Measurements from ENCODE around the gene RIMBP2.

Gene RIMBP2

DNA sequence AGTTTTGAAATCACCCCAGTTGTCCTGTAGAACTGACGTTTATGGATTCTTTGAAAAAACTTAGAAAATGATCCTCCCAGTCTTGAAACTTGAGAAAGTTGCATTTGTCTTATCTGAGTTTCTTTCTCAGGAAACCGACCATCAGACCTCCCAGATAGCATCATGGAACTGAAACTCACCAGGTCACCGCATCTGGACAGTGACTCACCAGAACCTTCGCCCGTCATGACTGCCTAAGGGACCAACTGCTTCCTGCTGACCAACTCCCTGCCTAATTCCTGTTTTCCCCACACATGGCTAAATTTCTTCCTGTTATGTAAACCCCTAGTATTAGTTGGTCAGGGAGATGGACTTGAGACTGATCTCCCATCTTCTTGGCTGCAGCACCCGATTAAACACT lies 175.7 kb downstream of the RIMBP2 start:
- DNase-seq (ENCODE audit: low read depth in 2 of 2) = no peak

GRCh38 chr12:130538343-130539095 lies 177.6 kb downstream of the RIMBP2 start:
- DNase-seq (ENCODE audit: low read depth in 2 of 2) = no peak

DNA sequence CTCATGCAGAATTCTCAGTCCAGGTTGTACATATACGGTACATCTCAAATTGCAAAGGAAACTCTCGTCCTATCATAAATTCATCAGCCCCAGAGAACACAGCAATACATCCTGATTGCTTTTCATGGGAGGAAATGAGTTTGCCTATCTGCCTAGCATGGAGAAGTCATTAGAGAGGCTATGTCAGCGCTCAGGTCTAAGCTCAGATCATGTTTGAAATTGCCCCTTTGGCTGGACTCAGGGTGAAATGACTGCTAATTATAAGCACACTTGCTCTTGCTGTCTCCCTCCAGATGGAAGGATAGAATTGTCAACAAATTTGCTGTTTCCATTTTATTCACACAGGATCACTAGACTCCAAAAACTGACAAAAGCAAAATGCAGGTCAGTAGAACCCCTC lies 178.4 kb downstream of the RIMBP2 start:
- no peak for DNase-seq (ENCODE audit: low read depth in 2 of 2)

GRCh38 chr12:130537051-130537450 lies 179.0 kb downstream of the RIMBP2 start:
- DNase-seq (ENCODE audit: low read depth in 2 of 2) = no peak

- no peak for DNase-seq (ENCODE audit: low read depth in 2 of 2)
Measured at GRCh38 chr12:130530429-130530828, 185.7 kb downstream of the RIMBP2 start.

DNA sequence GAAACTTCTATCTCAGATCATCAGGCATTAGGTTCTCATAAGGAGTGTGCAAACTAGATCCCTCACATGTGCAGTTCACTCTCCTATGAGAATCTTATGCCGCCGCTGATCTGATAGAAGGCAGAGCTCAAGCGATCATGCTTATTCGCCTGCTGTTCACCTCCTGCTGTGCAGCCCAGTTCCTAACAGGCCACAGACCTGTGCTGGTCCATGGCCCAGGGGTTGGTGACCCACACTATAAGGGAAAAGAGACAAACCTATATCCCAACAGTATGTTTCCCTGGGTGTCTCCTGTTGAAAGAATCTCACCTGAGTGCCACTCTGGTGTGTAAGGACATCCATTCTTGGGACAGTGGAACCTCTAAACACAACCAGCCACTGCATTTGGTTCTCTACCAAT lies 186.3 kb downstream of the RIMBP2 start:
- no peak for DNase-seq (ENCODE audit: low read depth in 2 of 2)

- DNase-seq (ENCODE audit: low read depth in 2 of 2) = no peak
Measured at GRCh38 chr12:130527239-130527638, 188.9 kb downstream of the RIMBP2 start.

- DNase-seq (ENCODE audit: low read depth in 2 of 2) = no peak
Measured at GRCh38 chr12:130526813-130527212, 189.3 kb downstream of the RIMBP2 start.

GRCh38 chr12:130525384-130526172 lies 190.5 kb downstream of the RIMBP2 start:
- DNase-seq (ENCODE audit: low read depth in 2 of 2) = no peak

GRCh38 chr12:130524759-130525158 lies 191.3 kb downstream of the RIMBP2 start:
- no peak for DNase-seq (ENCODE audit: low read depth in 2 of 2)

DNA sequence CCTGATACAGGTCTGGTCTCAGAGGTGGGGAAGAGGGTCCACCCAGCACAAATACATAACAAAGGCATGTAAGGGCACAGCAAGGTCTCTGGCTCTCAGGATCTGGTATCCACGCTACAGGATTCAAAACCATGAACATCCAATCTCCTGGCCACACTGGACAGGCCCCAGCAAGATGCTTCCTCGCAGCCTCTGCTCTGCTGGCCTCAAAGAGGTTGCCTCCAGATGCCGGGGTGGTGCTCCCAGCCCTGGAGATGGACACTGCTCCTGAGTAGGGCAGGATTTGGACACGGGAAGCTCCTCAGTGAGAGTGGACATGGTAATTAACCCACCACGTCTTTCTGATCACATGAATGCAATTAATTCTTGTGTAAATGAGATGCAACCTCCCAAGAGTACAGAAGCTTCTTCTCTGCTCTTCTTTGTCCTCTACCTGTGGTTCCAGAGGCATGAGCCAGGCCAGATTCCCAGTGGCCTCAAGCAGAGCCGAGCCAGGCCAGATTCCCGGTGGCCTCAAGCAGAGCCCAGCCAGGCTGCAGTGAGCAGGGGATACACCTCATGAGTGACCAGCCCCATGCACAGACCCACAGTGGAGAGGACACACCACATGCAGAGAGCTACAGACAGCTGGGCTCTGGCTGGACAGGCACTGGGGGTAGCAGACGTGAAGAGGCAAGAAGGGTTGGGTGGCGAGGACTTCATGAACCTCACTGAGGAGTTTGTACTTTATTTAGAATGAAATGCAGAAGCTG lies 192.1 kb downstream of the RIMBP2 start:
- no peak for DNase-seq (ENCODE audit: low read depth in 2 of 2)

DNA sequence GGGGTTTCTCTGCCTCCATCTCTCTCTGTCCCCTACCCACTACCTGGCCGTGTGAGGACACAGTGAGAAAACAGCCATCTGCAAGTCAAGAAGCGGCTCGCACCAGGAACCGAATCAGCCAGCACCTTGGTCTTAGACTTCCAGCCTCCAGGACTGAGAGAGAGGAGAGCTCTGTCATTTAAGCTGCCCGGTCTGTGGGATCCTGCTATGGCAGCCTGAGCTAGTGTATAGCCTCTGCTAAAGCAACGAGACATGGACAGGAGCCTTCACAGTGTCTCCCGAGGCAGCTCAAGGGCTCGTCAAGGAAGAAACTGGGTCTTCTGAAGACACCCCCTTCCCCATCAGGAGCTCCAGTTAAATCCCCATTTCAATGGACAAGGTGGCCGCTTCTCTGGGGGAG lies 192.9 kb downstream of the RIMBP2 start:
- no peak for DNase-seq (ENCODE audit: low read depth in 2 of 2)

GRCh38 chr12:130522244-130522834 lies 193.8 kb downstream of the RIMBP2 start:
- DNase-seq (ENCODE audit: low read depth in 2 of 2) = no peak

- no peak for DNase-seq (ENCODE audit: low read depth in 2 of 2)
Measured at GRCh38 chr12:130521375-130522124, 194.5 kb downstream of the RIMBP2 start.

DNA sequence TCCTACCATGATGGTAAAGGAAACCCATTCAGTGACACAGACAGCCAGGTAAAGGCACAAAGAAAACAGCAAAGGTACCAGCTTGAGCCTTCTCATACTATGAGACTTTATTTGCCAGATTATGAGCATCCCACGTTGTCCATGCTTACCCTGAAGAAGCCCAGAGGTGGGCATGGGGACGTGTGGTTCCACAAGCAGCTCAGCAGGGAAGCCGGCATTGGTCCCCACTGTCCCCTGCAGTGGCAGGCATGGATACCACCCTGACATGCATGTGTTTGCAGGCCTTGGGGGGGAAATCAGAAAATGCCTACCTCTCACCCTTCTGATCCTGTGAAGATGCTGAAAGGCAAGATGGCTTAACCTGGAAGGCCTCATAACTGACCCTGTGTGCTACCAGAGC lies 195.3 kb downstream of the RIMBP2 start:
- DNase-seq (ENCODE audit: low read depth in 2 of 2) = no peak

DNA sequence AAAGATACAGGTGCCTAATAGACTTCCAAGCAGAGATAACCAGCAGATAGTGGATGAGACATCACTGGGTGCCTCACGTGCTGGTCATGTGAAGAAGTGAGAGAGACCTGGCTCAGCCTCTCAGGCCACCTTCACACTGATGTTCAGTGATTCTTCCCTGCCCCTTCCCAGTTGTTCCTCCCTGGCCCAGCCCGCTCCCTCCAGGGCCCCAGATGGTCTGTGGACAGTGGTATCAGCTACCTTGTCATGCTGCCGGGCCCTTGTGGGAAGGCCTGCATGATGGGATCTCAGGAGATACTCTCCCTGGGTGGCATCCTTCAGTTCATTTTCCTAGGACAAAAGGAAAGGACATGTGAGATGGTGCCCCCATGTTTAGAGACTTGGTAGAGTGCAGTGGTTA lies 198.5 kb downstream of the RIMBP2 start:
- no peak for DNase-seq (ENCODE audit: low read depth in 2 of 2)

DNA sequence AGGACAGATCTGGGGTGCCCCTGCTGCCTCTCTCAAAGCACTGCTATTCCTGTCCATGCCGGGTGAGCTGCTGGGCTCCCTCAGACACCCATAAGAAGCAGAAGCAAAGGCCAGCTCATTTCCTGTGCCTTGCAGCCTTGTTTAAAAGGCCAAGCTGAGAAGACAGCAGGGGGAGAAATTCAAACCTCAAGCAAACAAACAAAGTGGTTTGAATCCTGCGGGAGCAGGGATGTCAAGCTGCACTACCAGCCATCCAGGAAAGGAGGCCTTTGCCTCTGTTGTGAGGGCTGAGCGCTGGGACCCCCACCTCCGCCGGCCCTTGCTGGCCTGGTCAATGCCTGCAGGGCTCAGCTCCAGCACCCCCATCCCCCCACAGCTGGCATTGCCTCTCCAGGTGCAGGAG lies 201.9 kb downstream of the RIMBP2 start:
- no peak for DNase-seq (ENCODE audit: low read depth in 2 of 2)

GRCh38 chr12:130513556-130513955 lies 202.5 kb downstream of the RIMBP2 start:
- DNase-seq (ENCODE audit: low read depth in 2 of 2) = no peak

GRCh38 chr12:130511285-130511684 lies 204.8 kb downstream of the RIMBP2 start:
- DNase-seq (ENCODE audit: low read depth in 2 of 2) = no peak

DNA sequence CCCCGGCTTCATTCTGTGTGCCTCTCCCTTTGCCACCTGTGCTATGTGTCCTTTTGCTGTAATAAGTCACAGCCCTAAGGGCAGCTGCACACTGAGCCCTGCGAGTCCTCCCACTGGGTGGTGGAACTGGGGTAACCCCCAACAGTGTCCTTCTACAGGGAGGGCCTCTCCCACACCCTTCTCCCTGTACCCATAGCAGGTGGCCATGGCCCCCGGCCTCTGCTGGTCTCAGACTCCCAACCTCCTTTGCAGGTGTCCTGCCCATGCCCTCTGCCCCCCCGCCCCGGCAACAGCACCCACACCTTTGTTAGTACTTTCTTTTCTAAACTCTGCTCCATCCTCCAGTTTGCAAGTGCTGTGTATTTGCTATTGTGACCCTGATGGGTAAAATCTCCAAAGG lies 206.6 kb downstream of the RIMBP2 start:
- no peak for DNase-seq (ENCODE audit: low read depth in 2 of 2)

GRCh38 chr12:130508847-130509246 lies 207.3 kb downstream of the RIMBP2 start:
- DNase-seq (ENCODE audit: low read depth in 2 of 2) = no peak
